GM19324 (cell line): Measurements from ENCODE around the gene COLQ.
"Not testable (repeated sequence)": the region's sequence is repeated elsewhere in the genome, so short reads cannot be mapped to it uniquely, and the experiment has no call there.

Source experiments
- ATAC-seq: cut with Tn5 transposase; IDR thresholded peaks from one replicate; pipeline ENCODE4 v1.9.1; 2021; ENCODE audit warnings: mild to moderate bottlenecking, moderate library complexity; ENCODE audit not compliant: unreplicated experiment, low FRiP score

The COLQ gene

GRCh38 chr3:15493436-15493835 lies 28.1 kb downstream of the COLQ start:
- ATAC-seq: no peak

GRCh38 chr3:15492847-15493360 lies 28.6 kb downstream of the COLQ start:
- no peak for ATAC-seq

GRCh38 chr3:15491143-15491542 lies 30.4 kb downstream of the COLQ start:
- no peak for ATAC-seq

GRCh38 chr3:15490158-15490557 lies 31.3 kb downstream of the COLQ start:
- ATAC-seq: no peak

- ATAC-seq: no peak
These were observed 33.5 kb downstream of the COLQ start for GRCh38 chr3:15488002-15488401.

GRCh38 chr3:15486979-15487378 lies 34.5 kb downstream of the COLQ start:
- ATAC-seq: no peak

- no peak for ATAC-seq
These were observed 35.5 kb downstream of the COLQ start for GRCh38 chr3:15486020-15486419.

- ATAC-seq: not testable (repeated sequence)
These were observed 37.0 kb downstream of the COLQ start for GRCh38 chr3:15484551-15484950.

- ATAC-seq: no peak
These were observed 41.9 kb downstream of the COLQ start for GRCh38 chr3:15479400-15480224.

GRCh38 chr3:15478640-15478979 lies 42.9 kb downstream of the COLQ start:
- ATAC-seq: no peak

GRCh38 chr3:15477951-15478639 lies 43.4 kb downstream of the COLQ start:
- ATAC-seq: no peak

GRCh38 chr3:15476378-15476777 lies 45.1 kb downstream of the COLQ start:
- no peak for ATAC-seq

- no peak for ATAC-seq
These were observed 46.3 kb downstream of the COLQ start for GRCh38 chr3:15475161-15475560.

- ATAC-seq: no peak
These were observed 49.6 kb downstream of the COLQ start for GRCh38 chr3:15471861-15472260.

GRCh38 chr3:15470849-15471248 lies 50.7 kb downstream of the COLQ start:
- no peak for ATAC-seq

- ATAC-seq: no peak
These were observed 51.2 kb downstream of the COLQ start for GRCh38 chr3:15470261-15470660.

- ATAC-seq: no peak
These were observed 54.0 kb downstream of the COLQ start for GRCh38 chr3:15467227-15468181.

- ATAC-seq: no peak
These were observed 55.5 kb downstream of the COLQ start for GRCh38 chr3:15465876-15466585.

- ATAC-seq: no peak
These were observed 59.1 kb downstream of the COLQ start for GRCh38 chr3:15462451-15462850.

- ATAC-seq: no peak
These were observed 60.5 kb downstream of the COLQ start for GRCh38 chr3:15460891-15461531.
